Measurements from ENCODE around the gene TMEM72. TPM values are rescaled to one million over a fixed set of nuclear protein-coding genes. Genes with fewer than 3 reads are reported as not detected.

TMEM72 gene
- total and polyA plus RNA-seq, 9 donors: 0.04 to 0.16 (median 0.12) TPM; not detected in 1

DNA sequence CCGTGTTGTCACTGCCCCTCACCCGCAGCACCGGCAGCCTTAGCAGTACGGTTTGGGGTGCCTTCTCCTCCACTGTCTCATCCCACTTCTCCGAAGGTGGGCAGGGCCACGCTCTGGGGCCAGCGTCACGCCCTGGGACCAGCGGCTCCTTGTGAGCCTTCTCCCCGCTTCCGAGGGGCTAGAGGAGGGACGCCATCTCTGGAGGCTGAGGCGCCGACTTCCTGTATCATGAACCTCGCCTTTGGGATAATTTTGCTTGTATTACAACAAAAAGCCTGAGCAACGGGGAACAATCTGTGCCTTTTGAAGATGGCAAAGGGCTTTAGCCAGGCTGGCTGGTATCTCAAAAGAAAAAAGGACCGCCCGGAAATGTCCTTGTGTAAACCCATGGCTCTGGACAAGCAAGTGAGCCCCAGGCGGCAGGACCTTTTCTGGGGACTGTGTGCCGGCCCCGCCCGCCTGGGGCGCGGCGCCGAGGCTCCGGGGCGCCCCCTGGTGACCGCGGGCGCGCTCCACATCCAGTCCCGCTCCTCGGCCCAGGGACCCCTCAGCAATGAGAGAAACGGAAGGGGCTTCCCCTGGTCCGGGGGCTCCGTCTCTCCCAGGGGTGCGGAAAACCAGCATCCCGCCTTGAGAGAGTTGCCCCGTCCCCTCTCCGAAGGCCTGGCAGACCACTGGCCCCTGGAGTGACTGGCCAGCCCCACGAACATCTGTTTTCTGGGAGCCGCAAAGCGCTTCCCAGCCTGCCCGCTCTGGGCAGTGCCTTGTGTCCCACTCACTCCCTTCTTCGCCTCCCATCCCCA lies 63.7 kb downstream of the TMEM72 start:
- Histone ChIP-seq H3K27me3 (ENCODE audit: control insufficient read depth, insufficient read depth, low read length) (no peaks in the 10 kb centered on the region), H3K4me1 (ENCODE audit: control insufficient read depth, insufficient read depth, low read length) (peaks cover 83% of the 10 kb centered on the region), H3K4me3 (ENCODE audit: low read length) (peak overlapping the region; percentile 35), H3K36me3 (ENCODE audit: control insufficient read depth, insufficient read depth, low read length) (peaks cover 56% of the 10 kb centered on the region), H3K9me3 (replicated peaks; ENCODE audit: control insufficient read depth, low read depth, low read length) (no peaks in the 10 kb centered on the region), H3K27ac (ENCODE audit: low read length) (peak overlapping the region; percentile 75)
- WGBS (ENCODE audit: insufficient coverage): 4% methylated on average over 39 of the region's 46 CpGs
- peak; percentile 77 for DNase-seq

- Histone ChIP-seq H3K4me1 (ENCODE audit: control insufficient read depth, insufficient read depth, low read length) (peaks cover 89% of the 10 kb centered on the region), H3K36me3 (ENCODE audit: control insufficient read depth, insufficient read depth, low read length) (peaks cover 47% of the 10 kb centered on the region), H3K4me3 (ENCODE audit: low read length) (peak overlapping the region; percentile 15), H3K9me3 (replicated peaks; ENCODE audit: control insufficient read depth, low read depth, low read length) (no peaks in the 10 kb centered on the region), H3K27me3 (ENCODE audit: control insufficient read depth, insufficient read depth, low read length) (no peaks in the 10 kb centered on the region), H3K27ac (ENCODE audit: low read length) (peak overlapping the region; percentile 37)
- 43% methylated on average over 5 of the region's 10 CpGs for WGBS (ENCODE audit: insufficient coverage)
- peak; percentile 69 for DNase-seq
Observed at GRCh38 chr10:44975431-44976331, 64.5 kb downstream of the TMEM72 start.

DNA sequence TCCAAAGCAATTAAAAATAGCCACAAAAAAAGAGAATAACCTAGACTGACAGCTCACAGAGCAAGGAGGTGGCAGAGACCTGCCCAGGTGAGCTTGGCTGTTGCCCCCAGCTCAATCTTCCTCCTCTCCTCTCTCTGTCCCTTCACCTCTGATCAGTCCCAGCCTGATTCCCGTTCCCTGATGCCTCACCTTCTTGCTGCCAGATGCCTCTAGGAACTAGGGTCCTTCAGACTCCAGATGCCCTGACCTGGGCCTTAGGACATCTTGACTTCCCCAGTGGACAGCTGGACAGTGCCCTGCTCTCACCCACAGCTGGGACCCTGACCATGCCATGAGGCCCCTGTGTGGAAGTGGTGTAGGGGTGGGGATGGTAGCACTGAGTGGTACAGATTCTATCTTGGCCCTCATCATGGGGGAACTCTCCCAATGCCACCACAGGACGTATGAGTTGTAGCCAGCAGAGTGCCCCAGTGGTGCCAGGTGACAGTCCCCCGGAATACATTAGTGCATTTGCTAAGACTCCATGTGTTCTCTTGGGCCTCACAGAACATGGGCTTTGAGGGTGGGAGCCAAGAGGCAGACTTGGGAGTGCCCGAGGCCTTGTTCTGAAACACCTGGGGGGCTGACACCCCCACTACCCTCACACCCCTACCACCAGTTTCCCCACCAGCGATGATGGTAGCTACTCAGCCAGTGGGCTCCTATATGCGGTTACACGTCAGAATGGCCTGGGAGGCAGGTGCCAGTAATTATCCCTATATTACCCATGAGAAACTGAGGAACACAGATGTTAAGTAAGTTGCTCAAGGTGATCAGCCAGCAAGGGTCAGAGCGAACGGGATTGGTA lies 65.4 kb downstream of the TMEM72 start:
- DNase-seq: no peak
- H3K4me3 ChIP-seq (ENCODE audit: low read length): peak overlapping the region; percentile 55
- peaks cover 95% of the 10 kb centered on the region for H3K4me1 ChIP-seq (ENCODE audit: control insufficient read depth, insufficient read depth, low read length)
- peak overlapping the region; percentile 37 for H3K27ac ChIP-seq (ENCODE audit: low read length)
- peaks cover 38% of the 10 kb centered on the region for H3K36me3 ChIP-seq (ENCODE audit: control insufficient read depth, insufficient read depth, low read length)
- 60% methylated on average over 3 of the region's 9 CpGs for WGBS (ENCODE audit: insufficient coverage)
- no peaks in the 10 kb centered on the region for H3K27me3 ChIP-seq (ENCODE audit: control insufficient read depth, insufficient read depth, low read length)
- no peaks in the 10 kb centered on the region for H3K9me3 ChIP-seq (replicated peaks; ENCODE audit: control insufficient read depth, low read depth, low read length)

DNA sequence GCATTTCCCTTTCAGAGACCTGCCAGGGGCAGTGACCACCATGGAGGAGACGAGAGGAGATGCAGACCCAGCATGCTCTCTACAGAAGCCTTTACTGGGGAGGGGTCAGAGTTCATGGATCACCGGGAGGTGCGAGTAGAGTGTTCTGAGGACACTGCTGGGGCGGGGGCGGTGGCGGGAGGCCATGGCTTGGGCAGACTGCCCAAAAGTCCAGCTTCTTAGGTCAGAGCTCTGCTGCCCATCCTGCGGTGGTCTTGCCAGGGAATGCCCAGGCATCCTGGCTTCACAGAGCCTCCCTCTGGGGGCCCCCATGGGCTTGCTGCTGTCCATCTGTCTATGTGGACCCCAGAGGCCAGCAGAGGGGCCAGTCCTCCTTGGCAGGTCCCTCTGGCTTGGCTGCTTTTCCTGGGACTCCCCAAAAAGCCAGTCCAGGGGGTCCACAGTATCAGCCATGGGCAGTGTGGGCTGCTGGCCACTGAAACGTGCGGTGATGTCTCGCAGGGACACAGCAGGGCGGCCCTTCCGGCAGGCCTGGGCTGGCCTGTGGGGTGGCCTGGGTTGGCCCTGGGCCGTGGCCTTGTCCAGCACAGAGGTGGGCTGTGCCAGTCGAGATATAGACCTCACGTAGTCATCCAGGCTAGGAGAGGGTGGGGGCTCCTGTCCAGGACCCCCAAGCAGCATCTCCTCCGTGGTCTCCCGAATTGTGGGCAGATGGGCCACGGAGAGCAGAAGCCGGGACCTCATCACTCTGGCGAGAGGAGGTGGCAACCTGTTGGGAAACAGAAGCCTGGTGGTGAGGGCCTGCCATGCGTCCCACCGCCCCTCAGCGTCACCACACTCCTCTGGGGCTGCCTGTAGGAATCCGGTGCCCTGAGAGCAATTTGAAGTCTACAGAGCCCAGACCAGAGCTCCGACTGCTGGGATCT lies 66.4 kb downstream of the TMEM72 start:
- 77% methylated on average over 25 of the region's 25 CpGs for WGBS (ENCODE audit: insufficient coverage)
- Histone ChIP-seq H3K27ac (ENCODE audit: low read length) (peak overlapping the region; percentile 89), H3K4me3 (ENCODE audit: low read length) (peak overlapping the region; percentile 55), H3K4me1 (ENCODE audit: control insufficient read depth, insufficient read depth, low read length) (peaks cover 95% of the 10 kb centered on the region), H3K27me3 (ENCODE audit: control insufficient read depth, insufficient read depth, low read length) (no peaks in the 10 kb centered on the region), H3K9me3 (replicated peaks; ENCODE audit: control insufficient read depth, low read depth, low read length) (no peaks in the 10 kb centered on the region), H3K36me3 (ENCODE audit: control insufficient read depth, insufficient read depth, low read length) (peaks cover 34% of the 10 kb centered on the region)
- no peak for DNase-seq

- peak overlapping the region; percentile 55 for H3K4me3 ChIP-seq (ENCODE audit: low read length)
- peaks cover 32% of the 10 kb centered on the region for H3K36me3 ChIP-seq (ENCODE audit: control insufficient read depth, insufficient read depth, low read length)
- H3K27me3 ChIP-seq (ENCODE audit: control insufficient read depth, insufficient read depth, low read length): no peaks in the 10 kb centered on the region
- no peak for DNase-seq
- peak overlapping the region; percentile 89 for H3K27ac ChIP-seq (ENCODE audit: low read length)
- H3K9me3 ChIP-seq (replicated peaks; ENCODE audit: control insufficient read depth, low read depth, low read length): no peaks in the 10 kb centered on the region
- no CpG with 5 or more reads among the region's 4 CpGs for WGBS (ENCODE audit: insufficient coverage)
- peaks cover 92% of the 10 kb centered on the region for H3K4me1 ChIP-seq (ENCODE audit: control insufficient read depth, insufficient read depth, low read length)
Observed at GRCh38 chr10:44978213-44978569, 67.1 kb downstream of the TMEM72 start.

DNA sequence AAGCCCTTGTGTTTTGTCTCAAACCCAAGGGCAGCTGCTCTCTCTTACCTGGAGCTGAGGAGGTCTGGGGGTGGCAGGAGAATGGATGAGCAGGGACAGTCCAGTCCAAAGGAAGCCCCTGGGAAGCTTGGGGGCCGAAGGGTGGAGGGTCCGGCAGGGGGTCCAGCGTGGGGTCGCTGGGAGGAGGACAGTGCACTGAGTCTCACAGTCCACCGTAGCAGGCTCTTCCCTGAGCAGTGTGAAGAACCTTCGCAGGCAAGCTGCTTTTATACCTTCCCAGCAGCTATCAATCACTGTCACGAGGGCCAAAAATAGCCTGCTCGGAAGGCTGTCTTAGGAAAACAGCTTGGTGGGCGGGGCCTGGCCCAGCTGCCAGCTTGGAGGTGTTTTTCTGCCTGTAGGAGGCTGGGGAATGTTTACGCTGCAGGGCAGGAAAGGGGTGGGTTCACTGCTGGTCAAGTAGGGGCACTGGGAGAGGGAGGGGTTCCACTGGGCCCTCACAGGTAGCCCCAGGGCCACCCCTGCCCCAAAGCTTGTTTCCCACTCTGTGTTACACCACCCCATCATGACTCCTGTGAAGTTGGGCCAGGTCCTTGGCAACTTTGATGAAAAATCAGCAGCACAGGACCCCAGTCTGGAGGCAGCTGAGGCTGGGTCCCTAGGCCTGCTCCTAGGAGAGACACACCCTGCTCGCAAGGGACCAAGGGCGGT lies 67.6 kb downstream of the TMEM72 start, which contains the start of gene DEPP1:
Gene DEPP1, minus strand, starts transcription at position 240 of the 711 bp plus-strand sequence. CDS start 779 bp downstream, outside the sequence.
- H3K27me3 ChIP-seq (ENCODE audit: control insufficient read depth, insufficient read depth, low read length): no peaks in the 10 kb centered on the region
- H3K9me3 ChIP-seq (replicated peaks; ENCODE audit: control insufficient read depth, low read depth, low read length): no peaks in the 10 kb centered on the region
- H3K36me3 ChIP-seq (ENCODE audit: control insufficient read depth, insufficient read depth, low read length): peaks cover 33% of the 10 kb centered on the region
- H3K4me1 ChIP-seq (ENCODE audit: control insufficient read depth, insufficient read depth, low read length): peaks cover 86% of the 10 kb centered on the region
- peak; percentile 92 for DNase-seq
- H3K27ac ChIP-seq (ENCODE audit: low read length): peak within 1 kb of the TSS; percentile 89
- WGBS (ENCODE audit: insufficient coverage): 27% methylated on average over 8 of the region's 12 CpGs
- H3K4me3 ChIP-seq (ENCODE audit: low read length): peak within 1 kb of the TSS; percentile 55

- no peaks in the 10 kb centered on the region for H3K9me3 ChIP-seq (replicated peaks; ENCODE audit: control insufficient read depth, low read depth, low read length)
- H3K4me1 ChIP-seq (ENCODE audit: control insufficient read depth, insufficient read depth, low read length): peaks cover 81% of the 10 kb centered on the region
- DNase-seq: no peak
- no peak overlapping the region for H3K4me3 ChIP-seq (ENCODE audit: low read length)
- no peaks in the 10 kb centered on the region for H3K27me3 ChIP-seq (ENCODE audit: control insufficient read depth, insufficient read depth, low read length)
- WGBS (ENCODE audit: insufficient coverage): 85% methylated on average over 11 of the region's 13 CpGs
- H3K36me3 ChIP-seq (ENCODE audit: control insufficient read depth, insufficient read depth, low read length): peaks cover 39% of the 10 kb centered on the region
- peak overlapping the region; percentile 87 for H3K27ac ChIP-seq (ENCODE audit: low read length)
Observed at GRCh38 chr10:44979281-44980191, 68.4 kb downstream of the TMEM72 start.

Measured in muscle of leg (tissue), 11 donors.